Caco-2 (cell line): ENCODE results near the gene OGA. TPM values are rescaled to one million over a fixed set of nuclear protein-coding genes. Genes with fewer than 3 reads are reported as not detected.

ENCODE experiments used
- BruUV-seq: library from RNA; stranded (reverse); fragments of 400-500 nt; replicated peaks from 2 replicates; lab custom pipeline; 2021; lab: Mats Ljungman, UMichigan
- CTCF ChIA-PET: fragments of 300-600 bp; sonication (Branson Sonifier 250); formaldehyde crosslinking; loops from one replicate; lab custom pipeline; 2022; ENCODE audit warnings: antibody characterized with exemption; lab: Charles Lee
- POLR2A ChIA-PET: fragments of 300-600 bp; sonication (Branson Sonifier 250); formaldehyde crosslinking; loops from one replicate; lab custom pipeline; 2022; ENCODE audit warnings: antibody characterized with exemption; lab: Charles Lee
- DNase-seq, 2 experiments: peaks; one replicate each; pipeline versions ENCODE4 v3.0.0 to v3.0.0-alpha.2; 2020 to 2022
- H3K27me3 ChIP-seq: replicated peaks from 2 replicates; pipeline ENCODE4 v1.6.0; 2011; ENCODE audit warnings: low read length; ENCODE audit not compliant: control insufficient read depth, insufficient read depth
- H3K36me3 ChIP-seq: 2 replicates; pipeline ENCODE4 v1.5.1; 2011; ENCODE audit warnings: low read length; ENCODE audit not compliant: control insufficient read depth, insufficient read depth
- H3K4me1 ChIP-seq: fragments of 250-450 bp; sonication (Bioruptor Pico); 2 replicates; pipeline ENCODE4 v1.5.1; 2020; ENCODE audit warnings: mild to moderate bottlenecking
- H3K4me3 ChIP-seq: 2 replicates; pipeline ENCODE4 v1.5.1; 2011; ENCODE audit warnings: low read depth, mild to moderate bottlenecking, control low read depth, low read length
- H3K9me3 ChIP-seq: fragments of 250-450 bp; sonication (Bioruptor Pico); 2 replicates; pipeline ENCODE4 v1.5.1; 2020; ENCODE audit warnings: mild to moderate bottlenecking, moderate library complexity
- H3K27ac Mint-ChIP-seq: one replicate; pipeline ENCODE4 v1.8.0; 2022; ENCODE audit warnings: mixed read lengths; ENCODE audit not compliant: unreplicated experiment
- H3K27me3 Mint-ChIP-seq: one replicate; pipeline ENCODE4 v1.8.0; 2022; ENCODE audit warnings: mixed read lengths; ENCODE audit not compliant: insufficient read depth, unreplicated experiment
- H3K36me3 Mint-ChIP-seq: one replicate; pipeline ENCODE4 v1.8.0; 2022; ENCODE audit warnings: mild to moderate bottlenecking, mixed read lengths; ENCODE audit not compliant: insufficient read depth, unreplicated experiment
- H3K4me1 Mint-ChIP-seq: one replicate; pipeline ENCODE4 v1.8.0; 2022; ENCODE audit warnings: low read depth, mixed read lengths; ENCODE audit not compliant: unreplicated experiment
- H3K4me3 Mint-ChIP-seq: one replicate; pipeline ENCODE4 v1.8.0; 2022; ENCODE audit warnings: mild to moderate bottlenecking, moderate library complexity, mixed read lengths; ENCODE audit not compliant: unreplicated experiment
- H3K9me3 Mint-ChIP-seq: one replicate; pipeline ENCODE4 v1.8.0; 2022; ENCODE audit warnings: mixed read lengths; ENCODE audit not compliant: unreplicated experiment
- intact Hi-C: fragments of 100-400 bp; cut with micrococcal nuclease; formaldehyde crosslinking; loops from one replicate; pipeline ENCODE4 v1.10.0; 2022; ENCODE audit not compliant: unreplicated experiment
- total RNA-seq: library from RNA; stranded (reverse); gene quantifications from 2 replicates; pipeline ENCODE4 v1.2.3, GENCODE V29; 2022
- TF ChIP-seq, protein P1 (sequence below), 2 experiments: fragments of 200-600 bp in 1 of 2; IDR thresholded peaks; 1 replicate in 1 of 2; 2 replicates in 1 of 2; pipeline versions ENCODE4 v1.5.1 to v1.8.0; 2011 to 2022; ENCODE audit warnings: antibody characterized with exemption in 1 of 2, control low read depth in 1 of 2, inconsistent platforms in 1 of 2, low read depth in 1 of 2, low read length in 1 of 2, mild to moderate bottlenecking in 1 of 2, moderate library complexity in 1 of 2; ENCODE audit not compliant: insufficient read depth in 1 of 2, severe bottlenecking in 1 of 2, unreplicated experiment in 1 of 2

The OGA gene
- total RNA-seq, 1 experiment from 2014 or later = 76.9 TPM

DNA sequence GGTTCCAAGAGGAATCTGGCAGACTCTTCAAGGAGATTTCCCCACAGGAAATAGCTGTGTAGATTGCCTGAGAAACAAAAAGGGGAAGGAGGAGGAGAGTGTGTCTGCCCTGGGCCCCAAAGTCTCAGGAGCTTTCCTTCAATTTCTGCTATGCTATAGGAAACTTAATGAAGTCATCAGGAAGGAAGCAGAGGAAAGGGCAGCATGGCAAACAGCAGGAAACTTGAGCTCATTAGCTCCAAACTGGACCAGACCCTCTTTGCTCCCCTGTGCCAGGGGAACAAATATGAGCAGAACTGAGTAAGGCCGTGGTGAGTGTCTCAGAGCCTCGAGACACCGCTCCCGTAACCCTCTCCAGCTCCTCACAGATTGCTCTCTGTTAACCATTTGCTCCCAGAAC lies 30.2 kb upstream of the OGA start:
- ChIA-PET POLR2A (no interaction called here), CTCF (interaction anchor here (1.5 to 1.7 kb wide), 2 partner anchors 41 to 162 kb away, joined by 4 to 6 read pairs; no protein-coding TSS in a partner anchor)
- no peaks in the 10 kb centered on the region for H3K27me3 ChIP-seq
- H3K36me3 ChIP-seq = no peaks in the 10 kb centered on the region; the same call in 1 of the 2 replicates
- no peaks in the 10 kb centered on the region for H3K9me3 Mint-ChIP-seq
- H3K36me3 Mint-ChIP-seq = peaks cover 13% of the 10 kb centered on the region
- no peak for DNase-seq
- H3K4me3 Mint-ChIP-seq = no peak overlapping the region
- H3K4me3 ChIP-seq = no peak overlapping the region
- H3K4me1 ChIP-seq = no peaks in the 10 kb centered on the region
- TF ChIP-seq, protein P1, sequence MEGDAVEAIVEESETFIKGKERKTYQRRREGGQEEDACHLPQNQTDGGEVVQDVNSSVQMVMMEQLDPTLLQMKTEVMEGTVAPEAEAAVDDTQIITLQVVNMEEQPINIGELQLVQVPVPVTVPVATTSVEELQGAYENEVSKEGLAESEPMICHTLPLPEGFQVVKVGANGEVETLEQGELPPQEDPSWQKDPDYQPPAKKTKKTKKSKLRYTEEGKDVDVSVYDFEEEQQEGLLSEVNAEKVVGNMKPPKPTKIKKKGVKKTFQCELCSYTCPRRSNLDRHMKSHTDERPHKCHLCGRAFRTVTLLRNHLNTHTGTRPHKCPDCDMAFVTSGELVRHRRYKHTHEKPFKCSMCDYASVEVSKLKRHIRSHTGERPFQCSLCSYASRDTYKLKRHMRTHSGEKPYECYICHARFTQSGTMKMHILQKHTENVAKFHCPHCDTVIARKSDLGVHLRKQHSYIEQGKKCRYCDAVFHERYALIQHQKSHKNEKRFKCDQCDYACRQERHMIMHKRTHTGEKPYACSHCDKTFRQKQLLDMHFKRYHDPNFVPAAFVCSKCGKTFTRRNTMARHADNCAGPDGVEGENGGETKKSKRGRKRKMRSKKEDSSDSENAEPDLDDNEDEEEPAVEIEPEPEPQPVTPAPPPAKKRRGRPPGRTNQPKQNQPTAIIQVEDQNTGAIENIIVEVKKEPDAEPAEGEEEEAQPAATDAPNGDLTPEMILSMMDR (IDR thresholded peaks at IDR 0.05; ENCODE audit: insufficient read depth in 1 of 2, low read depth in 1 of 2, low read length in 1 of 2, severe bottlenecking in 1 of 2, unreplicated experiment in 1 of 2) = no peak
- no peak overlapping the region for H3K27ac Mint-ChIP-seq
- no peaks in the 10 kb centered on the region for H3K9me3 ChIP-seq
- no peaks in the 10 kb centered on the region for H3K27me3 Mint-ChIP-seq
- no TSS peak for BruUV-seq
- no peaks in the 10 kb centered on the region for H3K4me1 Mint-ChIP-seq
- intact Hi-C loops = no loop called here

DNA sequence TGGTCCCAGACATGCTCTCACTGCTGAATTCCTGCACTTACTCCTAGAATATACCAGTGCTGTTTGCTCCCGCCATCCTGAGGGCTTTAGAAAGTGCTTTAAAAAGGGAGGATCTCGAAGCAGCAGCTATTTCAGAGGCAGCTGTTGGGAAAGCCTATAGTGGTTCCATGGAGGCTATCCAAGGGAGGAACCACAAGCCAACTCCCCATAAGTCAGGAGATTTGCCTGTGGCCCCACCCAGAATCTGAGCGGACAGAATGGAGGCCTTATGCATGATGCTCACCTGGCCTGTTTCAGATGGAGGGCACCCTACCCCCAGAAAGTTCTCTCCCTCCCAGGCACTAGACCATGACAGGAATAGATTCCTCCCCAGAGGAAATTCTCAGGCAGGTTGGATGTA lies 27.6 kb upstream of the OGA start:
- intact Hi-C loops = no loop called here
- ChIA-PET CTCF (no interaction called here), POLR2A (interaction anchor here (0.6 kb wide), 2 partner anchors 30 to 995 kb away, joined by 5 to 12 read pairs; no protein-coding TSS in a partner anchor)
- H3K4me3 ChIP-seq = no peak overlapping the region
- no peak for DNase-seq
- H3K27me3 ChIP-seq = no peaks in the 10 kb centered on the region
- H3K4me1 ChIP-seq = no peaks in the 10 kb centered on the region
- H3K9me3 Mint-ChIP-seq = no peaks in the 10 kb centered on the region
- no TSS peak for BruUV-seq
- H3K27ac Mint-ChIP-seq = no peak overlapping the region
- H3K36me3 ChIP-seq = no peaks in the 10 kb centered on the region; the same call in 1 of the 2 replicates
- H3K36me3 Mint-ChIP-seq = peaks cover 8% of the 10 kb centered on the region
- no peak overlapping the region for H3K4me3 Mint-ChIP-seq
- no peaks in the 10 kb centered on the region for H3K9me3 ChIP-seq
- TF ChIP-seq, protein P1 (IDR thresholded peaks at IDR 0.05; ENCODE audit: insufficient read depth in 1 of 2, low read depth in 1 of 2, low read length in 1 of 2, severe bottlenecking in 1 of 2, unreplicated experiment in 1 of 2) = no peak
- no peaks in the 10 kb centered on the region for H3K4me1 Mint-ChIP-seq
- no peaks in the 10 kb centered on the region for H3K27me3 Mint-ChIP-seq

- TF ChIP-seq, protein P1 (IDR thresholded peaks at IDR 0.05; ENCODE audit: insufficient read depth in 1 of 2, low read depth in 1 of 2, low read length in 1 of 2, severe bottlenecking in 1 of 2, unreplicated experiment in 1 of 2) = no peak
- H3K4me1 ChIP-seq = peaks cover 7% of the 10 kb centered on the region
- intact Hi-C loops = no loop called here
- H3K36me3 ChIP-seq = no peaks in the 10 kb centered on the region; the same call in 1 of the 2 replicates
- DNase-seq = peak in 1 of 2 experiments; percentile 9
- H3K27ac Mint-ChIP-seq = peak within 1 kb of the TSS; percentile 54
- H3K27me3 Mint-ChIP-seq = no peaks in the 10 kb centered on the region
- BruUV-seq = no TSS peak
- H3K4me3 Mint-ChIP-seq = no peak within 1 kb of the TSS
- CTCF ChIA-PET = interaction anchor here (0.5 kb wide), 1 partner anchor 217 kb away, joined by 3 read pairs; no protein-coding TSS in a partner anchor
- peaks cover 2% of the 10 kb centered on the region for H3K4me1 Mint-ChIP-seq
- H3K27me3 ChIP-seq = no peaks in the 10 kb centered on the region
- POLR2A ChIA-PET = no interaction called here
- H3K36me3 Mint-ChIP-seq = peaks cover 12% of the 10 kb centered on the region
- no peak within 1 kb of the TSS for H3K4me3 ChIP-seq
- no peaks in the 10 kb centered on the region for H3K9me3 Mint-ChIP-seq
- H3K9me3 ChIP-seq = no peaks in the 10 kb centered on the region
These were observed 25.1 kb upstream of the OGA start, which contains the start of gene KCNIP2 for GRCh38 chr10:101843032-101844021. Gene KCNIP2 (minus strand): TSS chr10:101843800. CDS start chr10:101843568, 232 bp downstream.
